SHP77 treated with DMSO at 0.1 percent for 48 hours (cell line): ENCODE measurements around the gene TYW3.
"Not testable (repeated sequence)": the region's sequence is repeated elsewhere in the genome, so short reads cannot be mapped to it uniquely, and the experiment has no call there.

ENCODE experiments used
- DNase-seq: peaks from one replicate; lab custom pipeline; 2025; lab: John Stamatoyannopoulos, UW

The TYW3 gene

DNA sequence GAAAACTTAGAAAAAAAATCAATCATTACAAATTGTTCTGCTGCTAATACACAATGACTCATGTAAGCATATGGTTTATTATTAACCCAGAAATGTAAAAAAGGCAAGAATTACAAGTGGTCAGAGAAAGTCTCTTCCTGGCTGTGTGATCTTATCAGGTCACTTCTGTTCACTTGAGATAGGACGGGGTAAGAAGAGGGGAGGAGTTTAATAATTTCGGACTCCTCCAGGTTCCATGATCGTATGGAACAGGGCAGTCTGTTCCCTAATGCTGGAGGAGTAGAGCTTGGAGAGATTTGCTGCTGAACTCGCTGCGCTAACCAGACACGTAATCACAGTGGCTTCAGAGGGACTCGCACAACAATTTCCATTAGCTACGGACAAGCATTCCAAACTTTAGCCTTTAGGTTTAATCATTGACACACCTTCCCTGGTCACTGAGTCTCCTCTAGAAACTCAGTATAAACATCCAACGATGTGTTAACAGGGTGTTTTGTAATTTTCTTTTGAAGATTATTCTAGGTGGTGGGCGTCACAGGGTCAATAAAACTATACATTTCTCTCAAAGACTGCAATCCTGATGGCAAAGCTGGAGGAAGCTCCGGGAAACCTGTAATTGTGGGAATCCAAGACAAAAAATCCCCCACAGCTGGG lies 1.4 kb upstream of the TYW3 start:
- no peak for DNase-seq

DNA sequence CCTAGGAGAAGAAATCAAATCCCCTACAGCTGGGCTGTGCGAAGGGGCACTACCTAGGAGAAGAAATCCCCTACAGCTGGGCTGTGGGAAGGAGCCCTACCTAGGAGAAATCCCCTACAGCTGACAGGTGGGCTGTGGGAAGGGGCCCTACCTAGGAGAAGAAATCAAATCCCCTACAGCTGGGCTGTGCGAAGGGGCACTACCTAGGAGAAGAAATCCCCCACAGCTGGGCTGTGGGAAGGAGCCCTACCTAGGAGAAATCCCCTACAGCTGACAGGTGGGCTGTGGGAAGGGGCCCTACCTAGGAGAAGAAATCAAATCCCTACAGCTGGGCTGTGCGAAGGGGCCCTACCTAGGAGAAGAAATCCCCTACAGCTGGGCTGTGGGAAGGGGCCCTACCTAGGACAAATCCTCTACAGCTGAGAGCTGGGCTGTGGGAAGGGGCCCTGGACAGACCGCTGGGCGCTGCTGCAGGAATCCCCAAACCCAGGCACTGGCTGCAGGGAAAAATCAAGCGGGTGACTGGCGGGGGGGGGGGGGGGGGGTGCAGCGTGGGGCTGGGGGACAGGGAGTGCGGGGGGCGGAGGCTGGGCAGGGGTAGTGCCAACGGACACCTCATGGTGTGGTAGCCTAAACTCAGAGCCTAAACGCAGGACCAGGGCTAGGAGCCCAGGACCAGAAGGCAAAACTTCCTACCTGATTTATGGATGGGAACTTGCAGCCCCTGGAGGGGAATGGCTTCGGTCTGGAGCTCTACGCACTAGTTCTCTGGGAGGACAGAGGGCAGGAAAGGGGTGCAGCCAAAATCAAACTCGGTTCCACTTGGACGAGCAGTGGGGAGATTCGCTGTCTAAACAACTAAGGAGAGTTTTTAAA lies 643 bp upstream of the TYW3 start:
- not testable (repeated sequence) for DNase-seq

- peak; percentile 44 for DNase-seq
Measured at GRCh38 chr1:74733604-74734484, 892 bp downstream of the TYW3 start.

DNA sequence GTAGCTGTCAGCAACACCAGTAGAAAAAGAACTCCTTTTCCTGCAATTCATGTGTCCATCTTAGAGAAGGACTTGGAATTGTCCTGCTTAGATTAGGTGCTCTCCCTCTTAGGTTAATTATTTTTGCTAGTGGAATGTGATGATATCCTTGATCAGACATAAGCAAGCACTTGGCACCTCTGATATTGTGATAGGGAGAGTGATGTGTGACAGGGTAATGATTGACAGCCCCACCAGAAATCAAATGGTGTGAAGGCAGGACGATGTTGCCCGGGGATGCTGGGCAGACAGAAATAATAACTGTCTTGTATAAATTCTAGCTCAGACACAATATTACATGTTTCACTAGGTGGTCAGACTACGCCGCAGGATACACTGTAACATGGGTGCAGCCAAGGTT lies 4.4 kb downstream of the TYW3 start:
- DNase-seq: no peak

DNA sequence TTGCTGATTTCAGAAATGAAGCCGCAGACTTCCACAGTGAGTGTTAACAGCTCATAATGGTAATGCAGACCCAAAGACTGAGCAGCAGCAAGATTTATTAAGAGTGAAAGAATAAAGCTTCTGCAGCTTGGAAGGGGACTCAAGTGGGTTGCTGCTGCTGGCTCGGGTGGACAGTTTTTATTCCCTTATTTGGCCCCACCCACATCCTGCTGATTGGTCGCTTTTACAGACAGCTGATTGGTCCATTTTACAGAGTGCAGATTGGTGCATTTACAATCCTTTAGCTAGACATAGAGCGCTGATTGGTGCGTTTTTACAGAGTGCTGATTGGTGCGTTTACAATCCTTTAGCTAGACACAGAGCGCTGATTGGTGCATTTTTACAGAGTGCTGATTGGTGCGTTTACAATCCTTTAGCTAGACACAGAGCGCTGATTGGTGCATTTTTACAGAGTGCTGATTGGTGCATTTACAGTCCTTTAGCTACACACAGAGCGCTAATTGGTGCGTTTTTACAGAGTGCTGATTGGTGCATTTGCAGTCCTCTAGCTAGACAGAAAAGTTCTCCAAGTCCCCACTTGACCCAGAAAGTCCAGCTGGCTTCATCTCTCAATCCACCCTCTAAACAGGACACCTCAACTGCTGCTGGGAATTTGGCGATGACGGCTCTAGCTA lies 7.5 kb downstream of the TYW3 start:
- DNase-seq: not testable (repeated sequence)

GRCh38 chr1:74745247-74745646 lies 12.3 kb downstream of the TYW3 start:
- not testable (repeated sequence) for DNase-seq

DNA sequence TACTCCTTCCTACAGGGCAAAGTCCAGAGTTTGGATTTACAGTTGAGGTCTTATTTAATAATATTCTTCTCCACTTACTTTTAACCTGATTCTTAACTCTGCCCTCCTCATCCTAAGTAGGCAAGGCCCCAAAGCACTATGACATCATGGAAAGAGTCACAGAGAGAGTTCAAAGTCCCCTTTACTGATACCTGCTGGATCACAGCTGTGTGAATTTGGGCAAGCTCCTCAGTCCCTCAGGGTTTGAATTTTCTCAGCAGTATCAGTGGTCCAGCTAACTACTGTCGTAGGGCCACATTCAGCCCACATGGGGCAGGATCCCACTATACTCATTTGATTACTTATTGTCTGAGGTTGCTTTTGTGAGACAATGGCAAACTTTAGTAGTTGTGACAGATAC lies 16.0 kb downstream of the TYW3 start:
- no peak for DNase-seq

GRCh38 chr1:74753104-74753503 lies 20.2 kb downstream of the TYW3 start:
- no peak for DNase-seq

GRCh38 chr1:74755475-74755874 lies 22.5 kb downstream of the TYW3 start:
- no peak for DNase-seq

- DNase-seq: not testable (repeated sequence)
Measured at GRCh38 chr1:74756650-74757049, 23.7 kb downstream of the TYW3 start.

GRCh38 chr1:74763807-74764206 lies 30.9 kb downstream of the TYW3 start:
- no peak for DNase-seq

GRCh38 chr1:74766579-74766978 lies 33.6 kb downstream of the TYW3 start:
- DNase-seq: no peak

GRCh38 chr1:74767490-74767889 lies 34.5 kb downstream of the TYW3 start:
- DNase-seq: no peak

- DNase-seq: peak; percentile 34
Measured at GRCh38 chr1:74771913-74772515, 39.1 kb downstream of the TYW3 start.

- DNase-seq: no peak
Measured at GRCh38 chr1:74772945-74773344, 40.0 kb downstream of the TYW3 start.

- no peak for DNase-seq
Measured at GRCh38 chr1:74773582-74773981, 40.6 kb downstream of the TYW3 start.

- DNase-seq: no peak
Measured at GRCh38 chr1:74775735-74776134, 42.8 kb downstream of the TYW3 start.

DNA sequence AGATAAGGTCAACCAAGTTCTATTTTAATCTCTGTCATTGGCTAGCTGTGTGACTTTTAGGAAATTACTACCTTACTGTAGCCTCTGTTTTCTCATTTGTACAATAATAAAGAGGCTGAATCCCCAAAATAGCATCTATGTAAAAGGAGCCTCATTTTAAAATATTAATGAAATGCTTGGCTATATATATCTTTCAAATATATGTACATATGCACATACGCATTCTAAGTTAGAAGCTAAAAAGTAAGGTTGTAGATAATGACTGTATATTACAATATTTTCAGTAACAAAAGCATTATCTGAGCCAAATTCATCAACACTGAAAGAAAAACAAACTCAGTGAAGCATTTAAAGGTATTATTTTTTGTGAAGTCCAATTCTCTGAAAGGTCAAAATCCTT lies 44.6 kb downstream of the TYW3 start:
- no peak for DNase-seq

DNA sequence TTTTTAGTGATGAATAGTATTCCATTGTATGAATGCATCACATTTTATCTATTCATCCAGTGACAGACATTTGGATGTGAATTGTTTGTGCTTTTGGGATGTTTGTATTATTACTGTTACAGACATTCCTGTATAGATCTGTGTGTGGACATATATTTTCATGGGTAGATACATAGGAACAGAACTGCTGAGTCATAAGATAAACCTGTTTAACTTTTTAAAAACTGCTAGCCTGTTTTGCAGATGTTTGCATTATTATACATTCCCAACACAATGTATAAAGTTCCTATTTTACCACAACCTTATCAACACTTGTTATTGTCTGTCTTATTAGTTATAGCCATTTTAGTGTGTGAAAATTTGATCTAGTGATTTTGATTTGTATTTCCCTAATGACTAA lies 46.8 kb downstream of the TYW3 start:
- DNase-seq: no peak

DNA sequence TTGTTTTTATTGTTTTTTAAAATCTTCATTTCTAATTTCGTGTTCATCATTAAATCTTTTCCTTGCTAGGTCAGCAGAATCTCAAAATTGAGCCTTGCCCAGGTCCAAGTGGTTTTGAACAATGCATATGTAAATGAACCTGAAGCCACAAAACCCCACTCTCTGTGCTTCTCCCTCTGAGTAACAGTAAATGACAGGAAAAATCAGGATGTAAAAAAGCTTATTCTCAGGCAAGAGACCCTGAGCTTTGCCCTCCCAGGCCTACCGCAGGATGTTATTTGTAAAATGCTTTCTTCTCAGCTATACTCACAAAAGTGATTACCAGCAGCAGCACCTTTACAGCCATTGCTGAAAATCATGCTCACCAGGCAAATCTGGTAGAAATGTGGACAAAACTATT lies 47.6 kb downstream of the TYW3 start:
- DNase-seq: no peak

DNA sequence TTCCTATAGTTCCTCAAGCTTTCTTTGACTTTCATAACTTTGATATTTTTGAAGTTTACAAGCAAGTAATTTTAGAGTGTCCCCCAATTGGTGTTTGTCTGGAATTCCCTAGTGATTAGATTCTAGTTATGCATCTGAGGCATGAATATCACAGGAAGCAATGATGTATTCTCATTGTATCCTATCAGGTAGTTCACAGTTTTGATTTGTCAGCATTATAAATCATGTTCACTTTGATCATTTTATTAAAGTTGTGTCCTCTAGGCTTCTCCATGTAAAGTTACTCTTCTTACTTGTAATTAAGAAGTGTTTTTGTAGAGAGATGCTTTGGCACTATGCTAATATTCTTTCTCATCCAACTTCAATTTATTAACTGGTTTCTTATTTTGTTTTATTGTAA lies 53.0 kb downstream of the TYW3 start:
- DNase-seq: no peak

GRCh38 chr1:74790453-74790852 lies 57.5 kb downstream of the TYW3 start:
- DNase-seq: no peak
